GM12872 (cell line): ENCODE results near the gene TASP1.

Experiments
- TF ChIP-seq, protein P1 (sequence below): IDR thresholded peaks from 3 replicates; pipeline ENCODE4 v1.5.1; 2011; ENCODE audit warnings: low read depth, mild to moderate bottlenecking, low read length, moderate library complexity; ENCODE audit not compliant: insufficient read depth

TASP1 gene, protein sequence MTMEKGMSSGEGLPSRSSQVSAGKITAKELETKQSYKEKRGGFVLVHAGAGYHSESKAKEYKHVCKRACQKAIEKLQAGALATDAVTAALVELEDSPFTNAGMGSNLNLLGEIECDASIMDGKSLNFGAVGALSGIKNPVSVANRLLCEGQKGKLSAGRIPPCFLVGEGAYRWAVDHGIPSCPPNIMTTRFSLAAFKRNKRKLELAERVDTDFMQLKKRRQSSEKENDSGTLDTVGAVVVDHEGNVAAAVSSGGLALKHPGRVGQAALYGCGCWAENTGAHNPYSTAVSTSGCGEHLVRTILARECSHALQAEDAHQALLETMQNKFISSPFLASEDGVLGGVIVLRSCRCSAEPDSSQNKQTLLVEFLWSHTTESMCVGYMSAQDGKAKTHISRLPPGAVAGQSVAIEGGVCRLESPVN

DNA sequence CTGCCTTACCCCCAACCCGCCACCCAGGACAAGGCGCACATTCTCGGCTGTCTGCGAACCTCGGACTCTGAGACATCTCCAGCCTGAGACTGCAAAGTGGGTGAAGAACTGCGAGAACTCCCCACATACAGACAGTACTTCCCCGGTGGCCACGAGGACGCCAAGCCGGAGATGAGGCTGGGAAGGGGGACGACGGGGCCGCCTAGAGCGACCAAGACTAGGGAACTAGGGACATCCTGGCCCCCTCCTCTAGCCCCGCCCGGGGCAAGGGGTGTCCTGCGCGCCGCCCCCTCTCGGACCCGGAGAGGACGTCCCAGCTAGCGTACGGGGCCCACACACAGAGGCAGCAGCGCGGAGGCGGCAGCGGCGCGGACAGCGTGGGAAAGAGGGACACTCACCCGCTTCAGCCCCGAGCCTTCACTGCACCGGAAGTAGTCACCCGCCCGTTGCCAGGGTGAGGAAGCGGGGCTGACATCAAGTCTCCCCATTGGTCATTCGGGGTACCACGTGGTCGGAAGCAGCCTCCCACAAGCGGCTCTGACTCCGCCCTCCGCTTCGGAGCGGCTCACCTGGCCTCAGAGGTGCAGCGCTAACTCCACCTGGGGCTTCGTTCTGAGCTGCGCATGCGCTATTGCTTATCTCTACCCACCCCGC lies at the start of gene TASP1:
Gene TASP1 (minus strand): TSS at position 437 of the 654 bp plus-strand sequence. CDS start 8,854 bp downstream, outside the sequence.
- TF ChIP-seq, protein P1, sequence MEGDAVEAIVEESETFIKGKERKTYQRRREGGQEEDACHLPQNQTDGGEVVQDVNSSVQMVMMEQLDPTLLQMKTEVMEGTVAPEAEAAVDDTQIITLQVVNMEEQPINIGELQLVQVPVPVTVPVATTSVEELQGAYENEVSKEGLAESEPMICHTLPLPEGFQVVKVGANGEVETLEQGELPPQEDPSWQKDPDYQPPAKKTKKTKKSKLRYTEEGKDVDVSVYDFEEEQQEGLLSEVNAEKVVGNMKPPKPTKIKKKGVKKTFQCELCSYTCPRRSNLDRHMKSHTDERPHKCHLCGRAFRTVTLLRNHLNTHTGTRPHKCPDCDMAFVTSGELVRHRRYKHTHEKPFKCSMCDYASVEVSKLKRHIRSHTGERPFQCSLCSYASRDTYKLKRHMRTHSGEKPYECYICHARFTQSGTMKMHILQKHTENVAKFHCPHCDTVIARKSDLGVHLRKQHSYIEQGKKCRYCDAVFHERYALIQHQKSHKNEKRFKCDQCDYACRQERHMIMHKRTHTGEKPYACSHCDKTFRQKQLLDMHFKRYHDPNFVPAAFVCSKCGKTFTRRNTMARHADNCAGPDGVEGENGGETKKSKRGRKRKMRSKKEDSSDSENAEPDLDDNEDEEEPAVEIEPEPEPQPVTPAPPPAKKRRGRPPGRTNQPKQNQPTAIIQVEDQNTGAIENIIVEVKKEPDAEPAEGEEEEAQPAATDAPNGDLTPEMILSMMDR = 0 out of 3 replicates have a peak, but pooled peaks have one; percentile 2

DNA sequence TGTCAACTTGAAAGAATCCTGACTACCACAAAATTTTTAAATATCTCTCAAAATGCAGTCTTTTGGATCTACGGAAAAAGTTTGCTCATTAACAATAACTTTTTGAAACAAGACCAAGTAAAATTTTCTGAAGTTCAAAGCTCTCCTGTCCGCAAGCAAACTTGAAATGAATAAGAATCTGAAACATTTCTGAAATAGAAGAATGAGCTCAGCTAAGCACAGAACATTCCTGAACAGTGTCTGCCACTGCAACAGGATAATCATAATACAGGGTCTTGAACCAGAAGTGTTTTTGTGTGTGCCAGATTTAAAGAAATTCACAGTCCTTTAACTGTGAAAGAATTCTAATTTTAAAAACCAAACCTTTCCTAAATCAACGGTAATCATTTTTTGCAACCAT lies 49.1 kb upstream of the TASP1 start:
- TF ChIP-seq, protein P1 = no peak

DNA sequence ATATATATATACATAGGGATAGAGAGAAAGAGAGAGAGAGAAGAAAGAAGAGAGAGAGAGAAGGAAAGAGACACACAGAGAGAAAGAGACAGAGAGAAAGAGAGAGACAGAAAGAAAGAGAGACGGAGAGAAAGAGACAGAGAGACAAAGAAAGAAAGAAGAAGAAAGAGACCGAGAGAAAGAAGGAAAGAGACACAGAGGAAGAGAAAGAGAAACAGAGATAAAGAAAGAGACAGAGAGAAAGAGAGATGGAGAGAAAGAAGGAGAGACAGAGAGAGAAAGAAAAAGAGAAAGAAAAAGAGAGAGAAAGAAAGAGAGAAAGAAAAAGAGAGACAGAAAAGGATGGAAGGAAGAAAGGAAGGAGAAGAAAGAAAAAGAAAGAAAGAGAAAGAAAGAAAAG lies 46.9 kb upstream of the TASP1 start:
- TF ChIP-seq, protein P1 = no peak

DNA sequence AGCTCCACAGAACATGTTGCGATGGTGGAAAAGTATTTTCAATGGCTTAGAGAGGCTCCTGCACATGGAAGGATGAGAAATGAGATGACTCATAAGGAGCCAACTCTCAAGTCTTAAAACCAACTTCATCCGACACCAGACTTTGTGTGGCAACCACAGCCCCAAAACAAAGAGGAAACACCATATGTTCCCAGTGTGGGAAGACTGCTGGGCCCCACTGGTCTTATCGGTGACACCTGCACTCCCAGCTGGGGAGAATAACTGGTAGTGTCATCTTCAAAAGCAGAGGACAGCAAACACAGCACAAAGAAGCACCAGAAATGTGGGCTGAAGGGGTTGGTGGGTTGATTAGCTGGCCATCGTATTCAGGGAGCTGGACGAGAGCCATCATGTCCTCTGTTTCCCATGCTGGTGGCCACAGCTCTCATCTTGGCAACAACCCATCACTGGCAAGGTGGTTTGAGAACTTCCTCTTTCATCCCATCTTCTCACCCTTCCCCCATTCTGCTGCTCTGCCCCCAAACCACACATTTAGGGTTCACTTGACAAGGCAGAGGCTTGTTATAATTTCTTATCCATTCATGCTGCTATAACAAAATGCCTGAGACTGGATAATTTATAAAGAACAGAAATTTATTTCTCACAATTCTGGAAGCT lies 46.0 kb upstream of the TASP1 start:
- TF ChIP-seq, protein P1 = no peak

DNA sequence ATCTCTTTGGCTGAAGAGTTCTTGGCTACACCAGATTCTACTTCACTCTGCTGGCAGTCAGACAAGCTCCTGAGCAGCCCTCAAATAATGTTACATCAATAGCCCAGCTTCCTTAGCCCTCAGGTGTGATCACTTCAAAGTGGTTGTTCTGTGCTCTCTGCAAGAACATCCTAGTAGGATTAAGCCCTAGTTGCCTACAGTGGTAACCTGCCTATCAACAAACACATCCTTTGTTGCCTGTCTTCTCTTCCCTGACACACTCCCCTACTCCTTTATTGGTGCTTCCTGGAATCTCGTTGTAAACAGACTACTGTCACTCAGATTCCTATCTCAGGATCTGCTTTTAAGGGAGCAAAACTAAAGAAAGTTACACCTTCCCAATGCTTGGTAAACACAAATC lies 45.1 kb upstream of the TASP1 start:
- TF ChIP-seq, protein P1 = no peak

DNA sequence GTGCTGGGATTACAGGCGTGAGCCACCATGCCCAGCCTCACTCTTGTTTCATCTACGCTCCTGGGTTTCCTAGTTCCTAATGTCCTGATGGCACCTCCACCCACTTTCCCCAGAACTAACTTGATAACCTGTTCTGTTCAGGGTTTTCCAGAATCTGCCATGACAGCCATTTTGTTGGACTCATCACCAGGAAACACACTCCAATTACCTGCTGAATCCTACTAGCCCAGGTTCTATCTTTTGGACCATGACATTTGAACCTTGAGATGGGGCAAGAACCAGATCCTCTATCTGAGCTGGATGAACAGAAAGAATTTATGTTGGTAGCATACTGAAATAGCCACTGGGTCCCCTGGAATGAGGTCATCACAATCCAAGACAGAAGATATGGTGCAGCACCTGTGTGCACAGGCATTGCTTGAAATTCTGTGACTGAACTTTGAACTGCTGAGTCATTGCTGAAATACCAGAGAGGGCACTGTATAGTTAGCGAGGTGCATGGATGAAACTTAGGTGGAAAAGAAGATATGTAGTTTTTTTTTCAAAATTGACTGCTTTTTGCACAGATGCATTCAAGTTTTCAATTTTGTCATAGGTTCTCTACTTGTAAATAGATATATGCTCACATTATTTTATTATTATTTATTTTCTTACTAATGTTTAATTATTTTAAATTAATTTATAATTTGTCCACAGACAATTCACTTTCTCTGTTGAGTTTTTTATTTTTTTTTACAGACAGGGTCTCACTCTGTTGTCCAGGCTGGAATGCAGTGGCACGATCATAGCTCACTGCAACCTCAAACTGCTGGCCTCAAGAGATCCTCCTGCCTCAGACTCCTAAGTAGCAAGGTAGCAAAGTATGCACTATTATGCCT lies 42.8 kb upstream of the TASP1 start:
- TF ChIP-seq, protein P1 = no peak
